HK-2 (cell line): Measurements from ENCODE around the gene TAS2R31.
"Not testable (repeated sequence)": the region's sequence is repeated elsewhere in the genome, so short reads cannot be mapped to it uniquely, and the experiment has no call there.

Source experiments
- DNase-seq: peaks from one replicate; pipeline ENCODE4 v3.0.0-alpha.2; 2018; ENCODE audit not compliant: unreplicated experiment

Gene TAS2R31

GRCh38 chr12:11031307-11031706 lies at the start of gene TAS2R31:
TSS of gene TAS2R31 (minus strand) at chr12:11031407. CDS start at chr12:11031335, 72 bp downstream.
- DNase-seq, result no peak

- DNase-seq, result no peak
Observed at GRCh38 chr12:11078246-11078645, 47.0 kb upstream of the TAS2R31 start.

GRCh38 chr12:11075642-11076041 lies 44.4 kb upstream of the TAS2R31 start:
- DNase-seq, result no peak

GRCh38 chr12:11071414-11071813 lies 40.2 kb upstream of the TAS2R31 start:
- no peak for DNase-seq

GRCh38 chr12:11070999-11071398 lies 39.8 kb upstream of the TAS2R31 start:
- DNase-seq, result no peak

- DNase-seq, result no peak
Observed at GRCh38 chr12:11069854-11070365, 38.7 kb upstream of the TAS2R31 start.

- DNase-seq, result no peak
Observed at GRCh38 chr12:11067514-11067913, 36.3 kb upstream of the TAS2R31 start.

GRCh38 chr12:11062194-11062593 lies 31.0 kb upstream of the TAS2R31 start, which contains the start of gene TAS2R46:
TSS of gene TAS2R46 (minus strand) at chr12:11062294. CDS start at chr12:11062294, 0 bp downstream.
- DNase-seq, result not testable (repeated sequence)

GRCh38 chr12:11059784-11060183 lies 28.6 kb upstream of the TAS2R31 start:
- no peak for DNase-seq

- DNase-seq, result no peak
Observed at GRCh38 chr12:11059041-11059440, 27.8 kb upstream of the TAS2R31 start.

- DNase-seq, result no peak
Observed at GRCh38 chr12:11055306-11055705, 24.1 kb upstream of the TAS2R31 start.

- not testable (repeated sequence) for DNase-seq
Observed at GRCh38 chr12:11049806-11050531, 18.8 kb upstream of the TAS2R31 start.

- not testable (repeated sequence) for DNase-seq
Observed at GRCh38 chr12:11041366-11041765, 10.2 kb upstream of the TAS2R31 start.

- no peak for DNase-seq
Observed at GRCh38 chr12:11040162-11040561, 9.0 kb upstream of the TAS2R31 start.

GRCh38 chr12:11039171-11039570 lies 8.0 kb upstream of the TAS2R31 start:
- DNase-seq, result no peak

- DNase-seq, result not testable (repeated sequence)
Observed at GRCh38 chr12:11033959-11034358, 2.8 kb upstream of the TAS2R31 start.

GRCh38 chr12:11026118-11026517 lies 5.1 kb downstream of the TAS2R31 start:
- no peak for DNase-seq

- no peak for DNase-seq
Observed at GRCh38 chr12:11023387-11023786, 7.8 kb downstream of the TAS2R31 start.

- no peak for DNase-seq
Observed at GRCh38 chr12:11022520-11022919, 8.7 kb downstream of the TAS2R31 start, which contains the start of gene TAS2R19. TSS of gene TAS2R19 (minus strand) at chr12:11022620. CDS start at chr12:11022571, 49 bp downstream.

- DNase-seq, result no peak
Observed at GRCh38 chr12:11016937-11017336, 14.3 kb downstream of the TAS2R31 start.

- no peak for DNase-seq
Observed at GRCh38 chr12:11015775-11016430, 15.3 kb downstream of the TAS2R31 start.

- DNase-seq, result no peak
Observed at GRCh38 chr12:11014234-11014633, 17.0 kb downstream of the TAS2R31 start.

- no peak for DNase-seq
Observed at GRCh38 chr12:11007608-11008007, 23.6 kb downstream of the TAS2R31 start.
